NB4 (cell line): Measurements from ENCODE around the gene TCF25.
"Not testable (repeated sequence)": the region's sequence is repeated elsewhere in the genome, so short reads cannot be mapped to it uniquely, and the experiment has no call there.

Experiments used
- CTCF ChIP-seq: IDR thresholded peaks from one replicate; pipeline ENCODE4 v1.5.1; 2012; ENCODE audit warnings: low read depth, low read length
- MYC ChIP-seq: IDR thresholded peaks from 2 replicates; pipeline ENCODE4 v1.6.1; 2011; ENCODE audit warnings: low read depth, low read length
- POLR2A ChIP-seq: IDR thresholded peaks from 2 replicates; pipeline ENCODE4 v1.6.1; 2011; ENCODE audit warnings: mild to moderate bottlenecking; ENCODE audit not compliant: insufficient read length; ENCODE audit errors: extremely low read depth

GRCh38 chr16:89934019-89934418, 60.6 kb downstream of the TCF25 start:
- not testable (repeated sequence) for TF ChIP-seq POLR2A, CTCF, MYC
